GM18861 (cell line): ENCODE data around the gene MYPOP.
A peak's percentile ranks its signal among the peaks of the same experiment; 100 is the strongest.

ENCODE experiments used
- ATAC-seq: cut with Tn5 transposase; IDR thresholded peaks from one replicate; pipeline ENCODE4 v1.9.1; 2021; ENCODE audit not compliant: unreplicated experiment

Gene MYPOP

GRCh38 chr19:45865269-45865948, 37.0 kb downstream of the MYPOP start:
- ATAC-seq: no peak

GRCh38 chr19:45864629-45865082, 37.8 kb downstream of the MYPOP start:
- ATAC-seq: no peak

GRCh38 chr19:45863840-45864628, 38.4 kb downstream of the MYPOP start, which contains the start of gene FOXA3:
TSS of gene FOXA3 (plus strand) at chr19:45864326. CDS start at chr19:45864457, 131 bp downstream.
- ATAC-seq: no peak

- ATAC-seq: no peak
Observed at GRCh38 chr19:45863335-45863839, 39.0 kb downstream of the MYPOP start.

- peak; percentile 82 for ATAC-seq
Observed at GRCh38 chr19:45862564-45863334, 39.7 kb downstream of the MYPOP start, which contains the start of gene SYMPK. TSS of gene SYMPK (minus strand) at chr19:45863147. CDS start at chr19:45854495, 8,652 bp downstream.

GRCh38 chr19:45862271-45862563, 40.2 kb downstream of the MYPOP start:
- no peak for ATAC-seq

- no peak for ATAC-seq
Observed at GRCh38 chr19:45860359-45861259, 41.8 kb downstream of the MYPOP start.

GRCh38 chr19:45854167-45854778, 48.1 kb downstream of the MYPOP start:
- no peak for ATAC-seq

GRCh38 chr19:45852983-45853382, 49.4 kb downstream of the MYPOP start:
- ATAC-seq: no peak

- ATAC-seq: no peak
Observed at GRCh38 chr19:45852145-45852750, 50.2 kb downstream of the MYPOP start.

- ATAC-seq: no peak
Observed at GRCh38 chr19:45848922-45849321, 53.5 kb downstream of the MYPOP start.

- ATAC-seq: no peak
Observed at GRCh38 chr19:45847663-45848062, 54.8 kb downstream of the MYPOP start.

- no peak for ATAC-seq
Observed at GRCh38 chr19:45842198-45842597, 60.2 kb downstream of the MYPOP start.
